Activated CD4-positive, alpha-beta T cell treated with anti-CD3 and anti-CD28 coated beads for 36 hours (primary cell): ENCODE data around the gene INPP5A. TPM values are rescaled to one million over a fixed set of nuclear protein-coding genes. Genes with fewer than 3 reads are reported as not detected.

Experiments used
- ATAC-seq: fragments of 200-7000 bp; cut with Tn5 transposase; one replicate; pipeline ENCODE4 v1.10.0; 2021; ENCODE audit warnings: mild to moderate bottlenecking, moderate library complexity
- CTCF ChIA-PET: fragments of 350-600 bp; sonication (Branson Sonifier 250); formaldehyde crosslinking; loops from one replicate; lab custom pipeline; 2021; ENCODE audit warnings: antibody characterized with exemption; lab: Charles Lee
- POLR2A ChIA-PET: fragments of 350-600 bp; sonication (Branson Sonifier 250); formaldehyde crosslinking; loops from one replicate; lab custom pipeline; 2021; ENCODE audit warnings: antibody characterized with exemption, inconsistent platforms; lab: Charles Lee
- DNase-seq: peaks from one replicate; pipeline ENCODE4 v3.0.0-alpha.2; 2020
- H3K27ac Mint-ChIP-seq: one replicate; pipeline ENCODE4 v1.8.0; 2021; ENCODE audit warnings: mixed read lengths
- H3K27me3 Mint-ChIP-seq: one replicate; pipeline ENCODE4 v1.8.0; 2021; ENCODE audit warnings: mixed read lengths
- H3K36me3 Mint-ChIP-seq: one replicate; pipeline ENCODE4 v1.8.0; 2021; ENCODE audit warnings: low read depth, mixed read lengths
- H3K4me1 Mint-ChIP-seq: one replicate; pipeline ENCODE4 v1.8.0; 2021; ENCODE audit warnings: mixed read lengths
- H3K4me3 Mint-ChIP-seq: one replicate; pipeline ENCODE4 v1.8.0; 2021; ENCODE audit warnings: mild to moderate bottlenecking, moderate library complexity, mixed read lengths
- H3K9me3 Mint-ChIP-seq: one replicate; pipeline ENCODE4 v1.8.0; 2021; ENCODE audit warnings: low read depth, mixed read lengths
- intact Hi-C, 2 experiments: fragments of 100-400 bp; cut with DNase I in 1 of 2; cut with micrococcal nuclease in 1 of 2; formaldehyde crosslinking; loops; one replicate each; pipeline versions ENCODE4 v1.14.2 to v1.15.1; 2022 to 2024; cut with DNase I, micrococcal nuclease
- total RNA-seq, 2 experiments: library from RNA; stranded (reverse); gene quantifications; one replicate each; pipeline ENCODE4 v1.2.3, GENCODE V29; 2021

Gene INPP5A
- total RNA-seq, 2 experiments from 2014 or later: 8.1 to 9.3 TPM

DNA sequence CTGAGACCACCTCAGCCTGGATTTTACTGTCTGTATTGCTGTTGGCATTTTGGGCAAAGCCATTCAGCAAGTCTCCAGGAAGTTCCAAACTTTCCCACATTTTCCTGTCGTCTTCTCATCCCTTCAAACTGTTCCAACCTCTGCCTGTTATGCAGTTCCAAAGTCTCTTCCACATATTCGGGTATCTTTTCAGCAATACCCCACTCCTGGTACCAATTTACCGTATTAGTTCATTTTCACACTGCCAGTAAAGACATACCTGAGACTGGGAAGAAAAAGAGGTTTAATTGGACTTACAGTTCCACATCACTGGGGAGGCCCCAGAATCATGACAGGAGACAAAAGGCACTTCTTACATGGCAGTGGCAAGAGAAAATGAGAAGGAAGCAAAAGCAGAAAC, 62.8 kb downstream of the INPP5A start:
- no peak for ATAC-seq
- H3K36me3 Mint-ChIP-seq: peaks cover 13% of the 10 kb centered on the region
- no peak overlapping the region for H3K4me3 Mint-ChIP-seq
- H3K4me1 Mint-ChIP-seq: peaks cover 9% of the 10 kb centered on the region
- ChIA-PET CTCF (no interaction called here), POLR2A (no interaction called here)
- H3K27me3 Mint-ChIP-seq: no peaks in the 10 kb centered on the region
- DNase-seq: no peak
- H3K9me3 Mint-ChIP-seq: peaks cover 16% of the 10 kb centered on the region
- H3K27ac Mint-ChIP-seq: no peak overlapping the region
- intact Hi-C loops: no loop called here

DNA sequence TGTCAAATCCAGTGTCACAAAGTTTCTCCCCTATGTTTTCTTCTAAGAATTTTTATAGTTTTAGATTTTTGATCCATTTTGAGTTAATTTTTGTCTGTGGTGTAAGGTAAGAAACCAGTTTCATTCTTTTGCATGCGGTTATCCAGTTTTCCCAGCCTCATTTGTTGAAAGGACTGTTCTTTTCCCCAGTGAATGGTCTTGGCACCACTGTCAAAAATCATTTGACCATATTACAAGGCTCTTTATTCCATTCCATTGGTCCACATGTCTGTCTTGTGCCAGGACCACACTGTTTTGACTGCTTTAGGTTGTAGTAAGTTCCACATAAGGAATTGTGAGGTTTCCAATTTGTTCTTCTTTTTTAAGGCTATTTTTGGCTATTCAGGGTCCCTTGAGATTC, 64.0 kb downstream of the INPP5A start:
- intact Hi-C loops: no loop called here
- H3K36me3 Mint-ChIP-seq: peaks cover 13% of the 10 kb centered on the region
- H3K4me1 Mint-ChIP-seq: peaks cover 9% of the 10 kb centered on the region
- H3K27ac Mint-ChIP-seq: no peak overlapping the region
- ChIA-PET POLR2A (no interaction called here), CTCF (no interaction called here)
- H3K4me3 Mint-ChIP-seq: no peak overlapping the region
- DNase-seq: no peak
- ATAC-seq: no peak
- no peaks in the 10 kb centered on the region for H3K27me3 Mint-ChIP-seq
- H3K9me3 Mint-ChIP-seq: peaks cover 16% of the 10 kb centered on the region

DNA sequence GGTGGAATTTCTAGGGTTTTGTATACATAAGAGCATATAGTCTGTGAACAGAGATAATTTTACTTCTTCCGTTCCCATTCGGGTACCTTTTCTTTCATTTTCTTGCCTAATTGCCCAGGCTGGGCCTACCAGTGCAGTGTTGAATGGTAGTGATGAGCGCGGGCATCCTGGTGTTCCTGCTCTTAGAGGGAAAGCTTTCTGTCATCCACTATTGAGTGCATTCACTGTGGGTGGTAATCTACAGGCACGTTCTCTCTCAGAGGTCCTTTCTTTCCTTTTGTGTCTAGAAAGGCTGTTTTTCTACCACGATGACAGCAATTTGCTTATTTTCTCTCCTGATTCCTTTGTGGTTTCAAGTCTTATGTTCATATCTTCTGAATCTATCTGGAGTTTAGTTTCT, 65.0 kb downstream of the INPP5A start:
- no peak overlapping the region for H3K4me3 Mint-ChIP-seq
- no peaks in the 10 kb centered on the region for H3K27me3 Mint-ChIP-seq
- peaks cover 7% of the 10 kb centered on the region for H3K4me1 Mint-ChIP-seq
- intact Hi-C loops: no loop called here
- peaks cover 16% of the 10 kb centered on the region for H3K9me3 Mint-ChIP-seq
- ATAC-seq (no peak), DNase-seq (no peak)
- peaks cover 13% of the 10 kb centered on the region for H3K36me3 Mint-ChIP-seq
- POLR2A ChIA-PET: no interaction called here
- H3K27ac Mint-ChIP-seq: no peak overlapping the region
- CTCF ChIA-PET: no interaction called here

DNA sequence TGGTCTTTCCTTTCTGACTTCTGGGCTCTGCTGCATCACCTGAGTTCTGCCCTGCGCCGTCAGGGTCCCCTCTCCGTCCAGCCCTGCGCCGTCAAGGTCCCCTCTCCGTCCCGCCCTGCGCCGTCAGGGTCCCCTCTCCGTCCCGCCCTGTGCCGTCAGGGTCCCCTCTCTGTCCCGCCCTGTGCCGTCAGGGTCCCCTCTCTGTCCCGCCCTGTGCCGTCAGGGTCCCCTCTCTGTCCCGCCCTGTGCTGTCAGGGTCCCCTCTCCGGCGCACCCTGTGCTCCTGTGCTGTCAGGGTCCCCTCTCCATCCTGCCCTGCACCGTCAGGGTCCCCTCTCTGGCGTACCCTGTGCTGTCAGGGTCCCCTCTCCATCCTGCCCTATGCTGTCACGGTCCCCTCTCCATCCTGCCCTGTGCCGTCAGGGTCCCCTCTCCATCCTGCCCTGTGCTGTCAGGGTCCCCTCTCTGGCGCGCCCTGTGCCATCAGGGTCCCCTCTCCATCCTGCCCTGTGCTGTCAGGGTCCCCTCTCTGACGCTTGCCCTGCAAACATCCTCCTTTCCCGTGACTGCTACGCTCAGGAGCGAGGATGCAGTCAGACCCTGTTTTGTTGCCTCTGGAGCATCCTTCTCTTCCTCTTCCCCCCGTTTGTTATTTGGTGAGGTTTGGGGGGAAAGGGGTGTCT, 66.4 kb downstream of the INPP5A start:
- ChIA-PET POLR2A (no interaction called here), CTCF (no interaction called here)
- Mint-ChIP-seq H3K4me1 (peaks cover 8% of the 10 kb centered on the region), H3K36me3 (peaks cover 8% of the 10 kb centered on the region), H3K9me3 (peaks cover 10% of the 10 kb centered on the region), H3K27ac (no peak overlapping the region), H3K4me3 (no peak overlapping the region), H3K27me3 (no peaks in the 10 kb centered on the region)
- DNase-seq (no peak), ATAC-seq (no peak)
- intact Hi-C loops: no loop called here

DNA sequence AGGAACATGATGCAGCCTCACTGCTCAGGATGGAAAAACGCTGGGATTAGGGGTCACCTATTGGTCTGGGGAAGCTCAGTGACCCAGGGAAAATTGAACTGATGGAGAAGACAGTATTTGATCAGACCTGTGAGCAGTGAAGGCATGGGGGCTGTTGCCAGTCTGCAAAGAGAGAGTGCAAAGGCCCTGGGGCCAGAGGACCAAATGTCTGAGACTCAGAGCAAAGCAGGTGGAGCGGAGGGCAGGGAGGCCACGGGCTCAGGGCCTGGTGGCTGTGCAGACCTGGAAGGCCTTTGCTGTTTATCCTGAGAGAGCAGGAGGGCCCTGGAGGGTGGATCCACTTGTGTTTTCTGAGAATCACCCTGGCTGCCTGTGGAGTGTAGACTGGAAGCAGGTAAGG, 67.1 kb downstream of the INPP5A start:
- ATAC-seq (no peak), DNase-seq (no peak)
- ChIA-PET CTCF (no interaction called here), POLR2A (no interaction called here)
- Mint-ChIP-seq H3K4me1 (peaks cover 12% of the 10 kb centered on the region), H3K27me3 (no peaks in the 10 kb centered on the region), H3K36me3 (peaks cover 8% of the 10 kb centered on the region), H3K27ac (no peak overlapping the region), H3K4me3 (no peak overlapping the region), H3K9me3 (peaks cover 10% of the 10 kb centered on the region)
- intact Hi-C loops: no loop called here

DNA sequence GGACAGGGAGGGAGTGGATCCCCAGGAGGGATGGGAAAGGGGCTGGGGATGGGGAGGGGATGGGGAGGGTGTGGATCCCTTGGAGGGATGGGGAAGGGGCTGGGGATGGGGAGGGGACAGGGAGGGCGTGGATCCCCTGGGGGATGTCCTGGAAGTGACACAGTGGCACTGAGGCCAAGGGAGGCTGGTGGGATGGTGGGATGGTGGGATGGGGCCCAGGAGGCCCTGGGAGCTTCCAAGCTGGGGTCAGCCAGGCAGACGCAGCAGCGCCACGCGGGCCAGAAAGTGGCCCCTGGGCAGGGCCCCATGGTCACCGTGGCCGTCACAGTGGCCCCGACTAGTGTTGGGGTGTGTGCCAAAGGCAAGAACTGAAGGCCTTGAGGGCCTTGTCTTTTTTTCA, 67.8 kb downstream of the INPP5A start:
- Mint-ChIP-seq H3K4me1 (peaks cover 12% of the 10 kb centered on the region), H3K27ac (no peak overlapping the region), H3K36me3 (peaks cover 3% of the 10 kb centered on the region), H3K27me3 (no peaks in the 10 kb centered on the region), H3K4me3 (no peak overlapping the region), H3K9me3 (peaks cover 6% of the 10 kb centered on the region)
- intact Hi-C loops: no loop called here
- DNase-seq (no peak), ATAC-seq (no peak)
- ChIA-PET POLR2A (no interaction called here), CTCF (no interaction called here)

DNA sequence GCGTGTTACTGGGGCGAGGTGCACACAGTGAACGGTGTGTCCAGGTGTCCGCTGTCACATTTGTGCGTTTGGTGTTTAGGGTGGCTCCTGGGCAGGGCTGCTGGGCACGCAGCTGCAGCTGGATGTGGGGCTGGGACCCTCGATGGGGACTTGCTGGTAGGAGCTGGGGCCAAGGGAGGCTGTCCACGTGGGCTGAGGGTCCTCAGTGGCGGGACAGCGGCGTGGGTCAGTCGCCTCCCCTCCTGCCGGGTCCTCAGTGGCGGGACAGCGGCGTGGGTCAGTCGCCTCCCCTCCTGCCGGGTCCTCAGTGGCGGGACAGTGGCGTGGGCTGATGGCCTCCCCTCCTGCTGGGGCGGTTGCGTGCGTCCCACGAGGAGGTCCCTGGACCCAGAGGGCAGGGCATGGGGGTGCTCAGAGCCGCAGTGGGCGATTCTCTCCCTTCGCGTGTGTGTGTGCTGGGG, 68.5 kb downstream of the INPP5A start:
- no peak for DNase-seq
- no peak for ATAC-seq
- peaks cover 18% of the 10 kb centered on the region for H3K4me1 Mint-ChIP-seq
- ChIA-PET POLR2A (no interaction called here), CTCF (no interaction called here)
- H3K4me3 Mint-ChIP-seq: no peak overlapping the region
- H3K36me3 Mint-ChIP-seq: no peaks in the 10 kb centered on the region
- intact Hi-C loops: no loop called here
- no peaks in the 10 kb centered on the region for H3K27me3 Mint-ChIP-seq
- peaks cover 3% of the 10 kb centered on the region for H3K9me3 Mint-ChIP-seq
- no peak overlapping the region for H3K27ac Mint-ChIP-seq

DNA sequence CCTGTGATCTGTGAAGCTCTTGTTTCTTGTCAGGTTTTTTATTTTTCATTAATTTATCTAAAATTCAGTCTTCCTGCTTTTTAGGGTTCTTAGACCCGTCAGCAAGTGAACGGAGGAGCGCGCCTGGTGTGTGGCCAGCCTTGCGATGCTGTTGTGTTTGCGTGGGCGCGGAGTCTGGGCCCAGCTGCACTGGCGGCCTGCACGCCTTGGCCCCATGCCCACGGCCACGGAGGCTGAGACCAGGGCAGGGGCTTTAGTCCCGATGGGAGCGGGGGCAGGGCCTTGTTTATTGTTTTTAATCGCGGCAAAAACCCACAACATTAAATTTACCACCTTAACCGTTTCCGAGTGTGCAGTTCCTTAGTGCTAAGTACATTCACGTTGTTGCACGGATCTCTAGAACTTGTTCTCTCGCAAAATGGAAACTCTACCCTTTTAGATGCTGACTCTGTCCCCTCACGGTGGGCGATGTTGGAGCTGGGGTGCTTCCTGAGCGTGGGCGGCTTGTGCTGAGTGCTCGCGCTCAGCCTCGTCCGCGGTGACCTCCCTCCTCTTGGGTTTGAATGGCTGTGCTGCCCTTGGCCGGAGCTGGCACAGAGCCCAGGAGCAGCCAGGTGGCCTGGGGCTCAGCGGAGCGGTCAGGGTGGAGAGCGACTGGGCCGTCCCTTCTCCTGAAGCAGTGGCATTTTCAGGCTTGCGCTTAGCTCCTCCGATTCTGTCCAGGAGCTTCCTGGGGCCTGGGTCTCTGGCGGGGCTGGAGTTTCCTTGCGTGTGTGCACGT, 69.1 kb downstream of the INPP5A start:
- ATAC-seq (no peak), DNase-seq (no peak)
- H3K4me1 Mint-ChIP-seq: peaks cover 22% of the 10 kb centered on the region
- intact Hi-C loops: no loop called here
- no peaks in the 10 kb centered on the region for H3K36me3 Mint-ChIP-seq
- H3K27me3 Mint-ChIP-seq: no peaks in the 10 kb centered on the region
- no peaks in the 10 kb centered on the region for H3K9me3 Mint-ChIP-seq
- POLR2A ChIA-PET: no interaction called here
- CTCF ChIA-PET: interaction anchor here (1.1 kb wide), 1 partner anchor 49 kb away, joined by 3 read pairs; no protein-coding TSS in a partner anchor
- no peak overlapping the region for H3K27ac Mint-ChIP-seq
- no peak overlapping the region for H3K4me3 Mint-ChIP-seq

DNA sequence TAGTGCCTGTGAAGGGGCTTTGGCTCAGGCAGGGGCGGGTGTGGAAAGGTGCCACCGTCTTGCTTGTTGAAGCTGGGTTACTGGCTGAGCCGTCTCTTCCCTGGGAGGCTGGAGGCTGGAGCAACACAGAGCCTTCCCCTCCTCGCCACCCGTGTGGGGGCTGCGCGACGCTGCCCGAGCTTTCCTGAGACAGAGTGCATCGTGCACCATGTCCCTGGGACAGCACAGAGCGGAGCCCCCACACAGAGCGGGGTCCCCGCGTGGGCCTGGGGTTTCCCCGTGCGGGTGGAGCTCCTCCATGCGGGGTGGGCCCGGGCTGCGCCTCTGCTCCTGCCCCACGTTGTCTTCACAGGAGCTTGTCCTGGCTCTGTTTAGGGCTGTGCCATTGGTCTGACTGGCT, 69.9 kb downstream of the INPP5A start:
- Mint-ChIP-seq H3K27ac (no peak overlapping the region), H3K4me3 (no peak overlapping the region), H3K9me3 (no peaks in the 10 kb centered on the region), H3K36me3 (no peaks in the 10 kb centered on the region), H3K27me3 (no peaks in the 10 kb centered on the region), H3K4me1 (peaks cover 26% of the 10 kb centered on the region)
- no peak for ATAC-seq
- intact Hi-C loops: no loop called here
- DNase-seq: no peak
- POLR2A ChIA-PET: no interaction called here
- CTCF ChIA-PET: interaction anchor here (1.1 kb wide), 1 partner anchor 48 kb away, joined by 3 read pairs; no protein-coding TSS in a partner anchor

DNA sequence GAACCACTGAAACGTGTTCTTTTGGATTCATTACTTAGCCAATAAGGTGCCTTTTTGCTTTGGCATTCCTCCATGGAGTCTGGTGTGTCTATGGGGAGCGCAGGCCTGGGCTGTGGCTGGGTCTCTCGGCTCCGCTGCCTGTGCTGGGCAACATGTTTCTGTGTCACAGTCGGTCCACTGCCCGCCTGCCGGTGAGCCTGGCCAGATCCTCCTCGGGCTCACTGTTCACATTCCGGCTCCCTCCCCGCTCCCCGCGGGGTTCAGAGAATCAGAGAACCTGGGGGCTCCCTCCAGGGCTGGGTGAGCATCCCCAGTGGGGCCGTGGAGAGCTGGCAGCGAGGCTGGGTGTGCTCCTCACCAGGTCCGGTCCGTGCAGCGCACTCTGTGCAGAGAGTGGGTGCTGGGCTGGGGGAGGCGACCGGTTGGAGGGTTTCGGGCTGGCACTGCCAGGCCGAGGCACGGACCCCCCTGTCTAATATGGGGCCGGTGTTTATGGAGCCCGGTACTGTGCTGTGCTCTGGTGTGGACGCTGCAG, 70.4 kb downstream of the INPP5A start:
- intact Hi-C loops: no loop called here
- DNase-seq (no peak), ATAC-seq (no peak)
- ChIA-PET CTCF (no interaction called here), POLR2A (no interaction called here)
- H3K4me3 Mint-ChIP-seq: no peak overlapping the region
- H3K36me3 Mint-ChIP-seq: no peaks in the 10 kb centered on the region
- peaks cover 24% of the 10 kb centered on the region for H3K4me1 Mint-ChIP-seq
- H3K27me3 Mint-ChIP-seq: no peaks in the 10 kb centered on the region
- no peak overlapping the region for H3K27ac Mint-ChIP-seq
- no peaks in the 10 kb centered on the region for H3K9me3 Mint-ChIP-seq

DNA sequence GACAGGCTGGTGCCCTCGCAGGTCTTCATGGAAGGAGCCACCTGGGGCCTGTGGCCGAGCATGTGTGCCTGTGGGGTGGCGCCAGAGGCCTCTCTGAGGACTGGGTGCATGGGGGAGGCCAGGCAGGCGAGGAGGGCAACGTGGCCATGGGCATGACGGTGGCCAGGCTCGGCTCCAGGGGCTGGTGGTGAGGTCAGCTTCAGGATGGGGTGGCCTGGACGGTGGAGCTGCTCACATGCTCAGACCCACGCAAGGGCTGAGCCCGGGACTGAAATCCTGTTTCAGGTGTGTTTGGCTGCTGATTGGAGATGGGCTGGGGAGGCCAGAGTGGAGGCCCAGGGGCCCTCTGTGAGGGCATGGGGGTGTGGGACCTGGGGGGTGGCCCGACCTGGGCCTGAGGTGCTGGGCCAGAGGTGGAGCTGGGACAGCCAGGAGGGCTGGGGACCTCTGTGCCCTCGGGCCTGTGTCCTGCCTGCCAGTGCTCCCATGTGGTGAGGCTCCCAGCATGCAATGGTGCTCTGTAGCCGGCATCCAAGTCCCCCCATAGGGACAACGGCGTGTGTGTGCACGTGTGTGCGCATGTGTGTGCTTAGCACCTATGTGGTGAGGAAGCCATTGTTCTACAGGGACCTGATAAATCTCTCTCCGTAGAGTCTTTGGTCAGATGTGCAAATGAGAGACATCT, 71.1 kb downstream of the INPP5A start:
- DNase-seq (no peak), ATAC-seq (no peak)
- intact Hi-C loops: no loop called here
- Mint-ChIP-seq H3K4me3 (no peak overlapping the region), H3K4me1 (peaks cover 24% of the 10 kb centered on the region), H3K9me3 (no peaks in the 10 kb centered on the region), H3K27me3 (no peaks in the 10 kb centered on the region), H3K36me3 (no peaks in the 10 kb centered on the region), H3K27ac (no peak overlapping the region)
- ChIA-PET POLR2A (interaction anchor here (0.6 kb wide), 1 partner anchor 375 kb away, joined by 5 read pairs; no protein-coding TSS in a partner anchor), CTCF (interaction anchor here (0.8 kb wide), 1 partner anchor 70 kb away, joined by 3 read pairs; no protein-coding TSS in a partner anchor)
